ENCODE measurements around the gene APOD.

Gene APOD

DNA sequence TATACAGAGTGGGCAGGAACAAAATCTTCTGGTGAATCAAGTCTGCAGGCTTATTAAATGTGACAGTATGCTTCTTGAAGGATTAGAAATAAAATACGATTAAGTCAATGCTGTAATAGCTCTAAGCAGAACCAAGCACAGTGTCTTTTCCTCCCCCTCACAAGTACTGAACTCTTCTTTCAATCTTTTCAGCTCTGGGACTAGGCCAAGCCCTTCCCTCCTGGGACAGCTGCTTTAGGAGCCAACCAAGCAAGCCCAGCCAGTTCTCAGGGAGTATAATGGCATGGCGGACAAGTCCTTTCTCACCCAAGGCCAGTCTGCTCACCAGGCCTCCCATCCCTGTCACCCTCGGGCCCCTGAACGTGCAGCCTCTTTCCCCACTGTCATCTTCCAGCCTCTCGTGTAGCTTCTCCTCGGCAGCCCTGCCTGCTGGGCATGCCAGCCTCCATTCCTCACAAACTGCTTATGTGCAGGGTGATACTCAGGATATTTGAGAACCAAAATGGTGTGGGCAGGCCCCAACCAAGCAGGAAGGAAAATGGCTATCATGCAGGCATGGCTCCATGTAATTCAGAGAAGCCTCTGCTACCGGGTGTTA is 32.3 kb downstream of the APOD start:
- DNase-seq: peak; percentile 24

DNA sequence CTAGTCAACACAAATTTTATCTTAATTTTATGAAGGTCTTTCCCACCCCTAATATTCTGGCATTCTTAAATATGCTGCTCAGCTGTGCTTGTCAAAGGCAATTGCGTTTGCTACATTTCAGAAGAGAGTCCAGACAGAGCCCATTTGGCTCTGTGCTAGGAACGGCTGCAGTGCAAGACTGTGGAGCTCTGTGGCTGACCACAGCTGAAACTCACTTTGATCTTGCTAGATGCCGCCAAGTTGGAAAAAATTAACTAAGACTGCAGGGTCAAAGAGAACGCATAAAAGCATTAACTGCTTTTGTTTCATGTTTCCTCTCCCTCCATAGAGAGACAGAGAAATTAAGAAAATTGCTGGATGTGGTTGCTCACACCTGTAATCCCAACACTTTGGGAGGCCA is 33.0 kb downstream of the APOD start:
- DNase-seq: peak; percentile 23

DNA sequence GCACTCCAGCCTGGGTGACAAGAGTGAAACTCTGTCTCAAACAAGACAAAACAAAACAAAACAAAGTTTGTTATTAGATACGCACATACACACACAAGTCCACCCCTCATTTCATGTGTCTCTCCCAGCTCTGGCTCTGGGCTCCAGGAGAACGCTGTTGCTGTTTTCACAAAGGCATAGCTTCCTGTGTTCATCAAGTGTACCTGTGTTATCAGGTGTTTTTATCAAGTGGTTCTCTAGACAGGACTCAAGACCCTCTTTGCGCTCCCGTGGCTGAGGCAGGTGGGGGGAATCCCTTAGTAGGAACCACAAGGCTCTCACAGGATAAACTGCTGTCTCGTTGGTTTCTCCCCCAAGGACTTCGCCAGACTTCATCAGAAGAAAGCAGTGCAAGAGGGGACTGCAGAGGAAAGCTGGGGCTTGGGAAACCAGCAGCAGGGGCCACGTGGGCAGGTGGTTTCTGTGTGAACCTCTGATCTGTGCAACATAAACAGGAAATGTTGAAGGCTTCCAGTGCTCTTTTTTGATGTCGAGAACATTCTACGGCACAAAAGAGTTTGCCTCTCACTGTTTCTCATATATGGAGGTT is 33.7 kb downstream of the APOD start:
- no peak for DNase-seq

DNA sequence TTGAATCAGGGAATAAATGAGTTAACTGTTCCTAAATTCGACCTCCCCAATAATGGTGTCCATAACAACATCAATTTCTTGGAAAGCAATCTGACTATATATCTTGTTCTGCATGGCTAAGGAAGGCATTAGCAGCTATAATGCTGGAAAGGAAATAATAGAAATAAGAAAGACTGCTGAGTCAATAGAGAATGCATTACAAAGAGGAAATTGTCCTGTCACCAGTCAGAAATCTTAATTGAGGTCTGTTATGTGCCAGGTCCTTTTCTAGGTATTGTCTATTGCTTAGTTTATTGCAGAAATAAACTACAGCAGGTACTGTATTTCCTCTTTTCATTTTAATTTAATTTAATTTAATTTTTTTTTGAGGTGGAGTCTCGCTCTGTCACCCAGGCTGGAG is 34.8 kb downstream of the APOD start:
- DNase-seq: no peak

DNA sequence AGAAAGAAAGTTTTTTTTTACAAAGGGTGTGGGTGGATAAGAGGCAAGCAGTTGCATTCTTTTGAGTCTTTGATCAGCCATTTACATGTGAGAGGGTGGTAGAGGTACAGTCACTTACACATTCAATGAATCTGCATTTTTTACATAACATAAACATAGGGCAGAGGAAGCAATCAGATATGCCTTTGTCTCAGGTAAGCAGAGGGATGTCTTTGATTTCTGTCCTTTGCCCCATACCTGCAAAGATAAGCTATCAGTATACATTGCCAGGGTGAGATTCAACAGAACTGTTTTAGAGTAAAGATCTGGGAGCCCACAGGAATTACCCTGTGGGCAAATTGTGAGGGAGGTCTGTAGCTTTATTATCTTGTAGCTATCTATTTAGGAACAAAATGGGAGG is 35.2 kb downstream of the APOD start:
- DNase-seq: no peak

DNA sequence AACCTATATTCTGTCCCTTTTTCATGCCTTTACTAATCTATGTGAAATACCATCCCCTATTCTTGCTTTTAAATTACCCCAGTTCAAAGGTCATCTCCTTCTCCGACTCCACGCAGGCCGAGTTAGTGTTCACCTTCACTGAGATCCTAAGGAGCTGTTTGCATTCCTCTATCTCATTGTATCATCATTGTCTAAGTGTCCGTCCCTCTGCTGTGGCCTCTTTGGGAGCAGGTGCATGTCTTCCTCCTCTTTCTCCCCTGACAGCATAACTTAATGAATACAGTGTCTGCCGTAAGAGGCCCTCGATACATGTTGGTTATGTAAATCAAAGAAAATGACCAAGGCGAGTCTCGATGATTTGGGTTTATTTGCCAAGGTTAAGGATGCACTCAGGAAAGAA is 35.7 kb downstream of the APOD start:
- DNase-seq: no peak

DNA sequence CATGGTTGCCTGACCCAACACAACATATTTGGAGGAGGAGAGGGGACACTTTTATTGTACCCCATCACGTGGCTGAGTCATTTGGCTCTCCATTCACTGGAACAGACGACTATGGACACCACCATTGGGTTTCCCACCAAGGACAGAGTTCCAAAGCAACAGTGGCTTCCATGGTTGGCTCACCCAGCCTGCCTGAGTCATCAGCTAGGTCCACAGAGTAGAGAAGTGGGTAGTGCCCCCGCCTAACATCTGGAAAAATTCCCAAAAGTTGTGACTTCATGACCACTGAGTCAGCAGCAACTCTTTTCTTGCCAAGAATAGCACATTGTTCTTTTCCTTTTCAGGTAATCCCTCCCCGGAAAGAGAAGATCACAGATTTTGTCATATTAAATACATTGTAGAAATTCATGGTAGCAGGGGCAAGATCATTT is 37.6 kb downstream of the APOD start:
- peak; percentile 78 for DNase-seq

DNA sequence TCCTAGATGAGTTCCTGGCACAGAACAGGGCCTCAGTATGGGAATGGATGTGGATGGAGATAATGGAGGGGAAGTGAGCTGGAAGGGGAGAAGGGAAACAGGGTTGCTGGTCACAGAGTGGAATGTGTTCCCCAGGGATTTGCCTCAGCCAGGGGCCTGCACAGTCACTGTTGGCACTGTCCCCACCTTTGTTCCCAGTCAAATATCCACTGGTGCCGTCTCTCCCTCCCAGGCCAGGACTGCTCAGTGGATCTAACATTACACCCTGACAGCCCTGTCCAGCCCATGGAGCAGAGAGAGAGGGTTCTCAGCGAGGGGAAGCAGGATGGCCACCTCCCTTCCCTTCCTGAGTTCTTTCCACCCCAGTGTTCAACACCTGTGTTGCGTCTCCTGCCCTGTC is 39.1 kb downstream of the APOD start:
- DNase-seq: no peak

DNA sequence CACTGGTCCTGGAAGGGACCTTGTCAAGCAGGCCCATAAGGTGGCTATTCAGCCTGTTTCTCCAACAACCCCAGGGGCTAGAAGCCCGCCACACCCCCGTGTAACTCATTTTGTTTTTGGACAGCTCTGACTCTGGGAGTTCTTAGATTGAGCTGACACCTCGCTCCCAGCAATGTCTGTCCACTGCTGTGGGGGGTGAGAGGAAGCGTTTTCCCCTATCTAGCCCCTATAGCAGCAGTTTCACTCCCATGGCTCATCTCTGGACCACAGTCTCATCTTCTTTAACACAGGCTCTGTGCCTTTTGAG is 39.6 kb downstream of the APOD start:
- no peak for DNase-seq

DNA sequence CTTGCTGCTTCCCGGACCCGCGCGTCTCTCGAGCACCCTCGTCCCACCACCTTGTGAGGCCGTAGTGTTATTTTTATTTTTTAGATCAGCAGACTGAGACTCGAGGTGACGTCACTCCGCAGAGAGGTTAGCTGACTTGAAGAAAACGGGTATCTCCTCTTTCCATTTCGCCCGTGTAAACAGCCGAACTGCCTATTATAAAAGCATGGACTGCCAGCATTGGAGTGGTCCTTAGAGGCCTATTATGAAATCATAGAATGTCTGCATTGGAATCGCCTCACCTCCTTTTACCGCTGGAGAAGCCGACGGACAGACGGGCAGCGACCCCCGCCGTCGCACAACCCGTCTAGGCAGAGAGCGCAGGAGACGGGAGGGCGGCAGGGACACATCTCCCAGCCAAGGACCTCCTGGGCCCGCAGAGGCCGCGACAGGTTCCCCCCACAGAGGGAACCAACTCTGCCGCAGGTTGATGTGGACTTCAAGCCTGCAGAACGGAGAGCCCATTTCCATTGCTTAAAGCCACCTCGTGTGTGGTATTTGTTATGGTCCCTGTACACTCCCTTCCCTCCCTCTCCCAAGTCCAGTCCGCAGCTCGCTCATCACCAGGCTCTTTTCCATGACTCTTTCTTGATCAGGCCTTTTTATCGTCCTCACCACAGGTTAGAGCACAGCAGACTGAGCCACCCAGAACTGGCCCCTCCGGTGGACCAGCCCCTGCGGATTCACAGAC is 40.1 kb downstream of the APOD start:
- no peak for DNase-seq

DNA sequence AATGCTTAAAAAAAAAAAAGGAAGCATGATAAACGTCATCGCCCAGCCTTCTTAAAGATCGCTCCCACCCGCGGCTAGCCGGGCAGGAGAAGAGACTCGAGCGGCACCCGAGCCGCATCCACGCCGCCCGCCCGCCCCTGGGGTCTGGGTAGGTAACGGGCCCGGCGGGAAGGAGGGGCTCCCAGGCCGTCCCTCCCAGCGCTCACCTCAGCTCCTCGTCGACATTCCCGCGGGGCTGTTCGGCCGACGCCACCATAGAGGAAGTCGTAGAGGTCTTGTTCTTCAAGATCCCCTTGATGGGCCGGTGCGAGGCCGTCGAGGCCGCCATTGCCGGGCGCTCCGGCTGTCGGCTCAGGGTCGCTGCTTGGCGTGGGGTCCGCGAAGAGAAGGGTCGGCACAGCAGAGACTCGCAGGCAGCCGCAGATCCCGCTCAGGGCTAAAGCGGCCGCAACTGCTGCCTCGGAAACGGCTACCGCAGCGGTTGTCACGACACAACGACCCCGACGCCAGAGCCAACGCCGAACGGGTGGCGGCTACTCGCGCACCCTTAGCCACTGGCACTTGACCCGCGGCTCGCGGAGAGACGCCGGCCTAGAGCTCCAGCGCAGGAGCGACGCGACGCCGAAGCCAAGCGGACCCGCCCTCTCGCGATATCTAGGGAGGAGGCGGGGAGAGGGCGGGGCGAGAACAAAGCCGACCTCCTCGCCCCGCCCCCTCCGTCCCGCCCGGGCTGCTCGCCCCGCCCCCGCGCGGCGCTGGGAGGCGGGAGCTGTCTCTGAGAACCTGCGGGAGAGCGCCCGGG is 40.8 kb downstream of the APOD start, which contains the start of gene PPP1R2:
PPP1R2 (minus strand) TSS at position 628 of the 802 bp plus-strand sequence; CDS start at position 328, 300 bp downstream.
- DNase-seq: peak; percentile 91

DNA sequence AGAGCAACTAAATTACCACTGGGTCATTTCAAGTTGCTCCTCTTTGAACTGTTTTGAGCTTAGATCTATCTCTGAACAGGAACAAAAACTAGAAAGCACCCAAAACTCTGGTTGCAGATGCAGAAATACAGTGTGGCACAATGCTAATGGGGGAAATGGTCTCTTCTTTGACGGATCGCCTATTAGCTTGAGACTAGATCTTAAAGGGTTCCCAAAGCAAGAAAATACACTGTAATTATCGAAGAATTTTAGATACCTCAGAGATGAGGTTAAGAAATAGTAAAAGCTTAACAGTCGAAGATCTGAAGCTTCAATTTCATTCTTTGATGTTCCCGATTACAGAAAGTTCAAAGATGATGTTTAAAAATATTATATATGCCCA is 41.4 kb downstream of the APOD start:
- DNase-seq: no peak

DNA sequence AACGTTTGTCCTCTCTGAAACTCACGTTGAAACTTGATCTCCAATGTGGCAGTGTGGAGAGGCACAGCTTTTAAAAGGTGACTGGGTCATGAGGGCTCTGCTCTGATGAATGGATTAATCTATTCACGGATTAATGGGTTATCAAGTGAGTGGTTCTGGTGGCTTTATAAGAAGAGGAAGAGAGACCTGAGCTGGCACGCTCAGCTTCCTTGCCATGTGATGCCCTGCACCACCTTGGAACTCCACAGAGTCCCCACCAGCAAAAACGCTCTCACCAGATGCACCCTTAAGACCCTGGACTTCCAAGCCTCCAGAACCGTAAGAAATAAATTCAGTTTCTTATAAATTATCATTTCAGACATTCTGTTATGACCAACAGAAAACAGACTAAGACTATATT is 43.2 kb downstream of the APOD start:
- no peak for DNase-seq

DNA sequence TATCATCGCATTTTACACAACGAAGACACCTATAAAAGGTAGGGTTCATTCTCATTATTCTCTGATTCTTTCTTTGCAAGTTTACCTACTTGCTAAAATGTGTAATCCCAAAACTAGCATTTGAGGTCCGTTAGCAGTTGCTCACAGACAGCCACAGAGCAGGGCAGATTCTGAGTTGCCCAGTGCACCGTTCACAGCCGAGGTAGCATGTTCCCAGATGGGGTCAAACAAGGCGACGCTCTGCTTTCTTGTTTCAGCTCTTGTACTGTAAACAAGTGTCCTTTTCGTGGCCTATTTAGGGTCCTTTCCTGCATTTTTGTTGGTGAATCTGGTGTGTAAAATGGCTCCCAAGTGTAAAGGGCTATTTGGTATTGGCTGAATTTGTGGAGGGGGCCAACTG is 43.7 kb downstream of the APOD start:
- DNase-seq: no peak

DNA sequence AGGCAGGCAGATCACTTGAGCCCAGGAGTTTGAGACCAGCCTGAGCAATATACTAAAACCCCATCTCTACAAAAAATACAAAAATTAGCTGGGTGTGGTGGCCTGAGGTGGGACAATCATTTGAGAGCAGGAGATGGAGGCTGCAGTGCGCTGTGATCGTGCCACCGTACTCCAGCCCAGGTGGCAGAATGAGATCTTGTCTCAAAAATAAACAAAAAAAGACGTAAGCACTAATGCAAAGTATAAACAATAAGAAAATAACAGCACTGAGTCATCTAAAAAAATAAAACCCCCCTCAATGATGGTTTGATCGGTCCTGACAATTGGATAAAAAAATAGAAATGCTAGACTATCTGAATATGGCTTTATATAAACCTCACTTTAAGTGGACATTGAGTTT is 44.3 kb downstream of the APOD start:
- no peak for DNase-seq

DNA sequence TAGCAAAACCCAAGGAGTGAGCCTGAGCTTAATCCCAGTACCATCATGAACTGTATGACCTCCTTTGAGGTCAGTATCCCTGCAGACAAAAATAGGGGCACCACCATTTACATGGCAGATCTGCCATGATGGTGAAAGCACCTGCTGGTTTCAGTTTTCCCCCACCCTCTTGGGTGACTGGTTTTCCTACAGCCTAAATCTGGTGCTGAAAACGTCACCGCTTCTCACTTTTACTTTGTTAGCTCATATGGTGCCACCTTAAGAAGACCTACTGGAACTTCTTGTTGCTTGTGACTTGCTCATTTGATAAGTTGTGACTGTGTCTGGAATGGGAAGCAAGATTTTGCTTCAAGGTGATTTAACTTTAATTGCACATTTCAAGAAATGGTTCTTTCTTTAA is 45.7 kb downstream of the APOD start:
- no peak for DNase-seq

DNA sequence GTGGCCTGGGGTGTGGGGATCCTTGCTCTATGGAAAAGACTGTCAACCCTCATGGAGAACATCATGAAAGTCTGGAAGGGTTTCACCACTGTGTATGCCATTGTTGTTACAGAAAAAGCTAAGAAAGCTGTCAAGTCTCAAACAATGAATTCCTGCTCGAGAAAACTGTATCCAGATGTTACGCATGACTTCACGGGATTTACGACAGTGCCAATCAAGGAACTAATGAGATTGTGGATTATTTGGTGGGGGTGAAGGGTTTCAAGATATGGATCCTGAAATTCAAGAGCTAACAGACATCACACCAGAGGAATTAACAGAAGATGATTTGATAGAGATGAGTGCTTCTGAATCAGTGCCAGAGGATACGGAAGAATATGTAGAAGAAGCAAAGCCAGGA is 48.4 kb downstream of the APOD start:
- DNase-seq: no peak

DNA sequence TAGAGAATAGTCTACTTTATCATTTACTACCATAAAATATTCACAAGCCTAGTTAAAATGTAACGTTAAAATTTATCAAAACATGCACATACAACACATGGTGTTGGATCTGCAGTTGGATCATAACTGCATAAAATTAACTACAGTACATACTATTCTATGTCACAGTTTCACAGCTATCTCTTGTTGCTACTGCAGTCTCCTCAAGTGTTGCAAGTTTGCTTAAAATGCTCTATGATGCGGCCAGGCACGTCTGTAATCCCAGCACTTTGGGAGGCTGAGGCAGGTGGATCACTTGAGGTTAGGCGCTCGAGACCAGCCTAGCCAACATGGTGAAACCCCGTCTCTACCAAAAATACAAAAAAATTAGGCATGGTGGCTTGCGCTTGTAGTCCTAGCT is 50.9 kb downstream of the APOD start:
- DNase-seq: no peak

DNA sequence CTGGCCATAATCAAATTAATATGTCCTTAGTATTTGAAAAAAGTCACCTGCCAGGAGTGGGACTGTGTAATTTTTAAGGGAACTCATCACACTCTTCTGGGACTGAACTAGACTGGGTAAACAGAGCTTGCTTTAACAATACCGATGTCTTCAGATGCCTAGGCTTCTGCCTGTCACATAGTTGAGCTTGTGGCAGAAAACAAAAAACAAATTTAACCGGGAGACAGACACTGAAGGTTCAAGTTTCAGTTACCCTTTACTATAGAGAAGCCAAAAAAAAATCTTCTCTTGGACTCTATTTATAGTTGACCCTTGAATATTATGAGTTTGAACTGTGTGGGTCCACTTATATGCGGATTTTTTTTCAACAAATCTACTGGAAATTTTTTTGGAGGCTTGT is 51.4 kb downstream of the APOD start:
- no peak for DNase-seq

DNA sequence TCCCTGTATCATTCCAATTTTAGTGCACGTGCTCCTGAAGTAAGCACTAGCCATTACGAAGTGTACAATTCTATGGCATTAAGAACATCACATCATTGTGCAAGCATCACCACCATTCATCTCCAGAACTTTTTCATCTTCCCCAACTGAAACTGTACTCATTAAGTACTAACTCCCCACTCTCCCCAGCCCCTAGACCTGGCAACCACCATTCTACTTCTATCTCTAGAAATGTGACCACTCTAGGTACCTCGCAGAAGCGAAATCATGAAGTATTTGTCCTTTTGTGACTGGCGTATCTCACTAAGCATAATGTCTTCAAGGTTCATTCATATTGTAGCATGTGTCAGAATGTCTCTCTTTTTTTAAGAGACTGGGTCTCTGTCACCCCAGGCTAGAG is 52.1 kb downstream of the APOD start:
- DNase-seq: no peak

DNA sequence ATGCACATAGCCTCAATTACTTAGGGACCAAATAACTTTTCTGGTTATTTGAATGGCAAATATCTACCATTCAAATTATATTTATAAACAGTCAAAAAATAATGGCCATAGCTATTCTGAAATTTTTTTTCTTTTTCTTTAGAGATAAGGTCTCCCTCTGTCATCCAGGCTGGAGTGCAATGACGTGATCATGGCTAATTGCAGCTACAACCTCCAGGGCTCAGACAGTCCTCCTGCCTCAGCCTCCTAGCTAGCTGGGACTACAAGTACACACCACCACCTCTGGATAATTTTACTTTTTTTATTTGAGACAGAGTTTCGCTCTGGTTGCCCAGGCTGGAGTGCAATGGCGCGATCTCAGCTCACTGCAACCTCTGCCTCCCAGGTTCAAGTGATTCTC is 57.2 kb downstream of the APOD start:
- DNase-seq: no peak

DNA sequence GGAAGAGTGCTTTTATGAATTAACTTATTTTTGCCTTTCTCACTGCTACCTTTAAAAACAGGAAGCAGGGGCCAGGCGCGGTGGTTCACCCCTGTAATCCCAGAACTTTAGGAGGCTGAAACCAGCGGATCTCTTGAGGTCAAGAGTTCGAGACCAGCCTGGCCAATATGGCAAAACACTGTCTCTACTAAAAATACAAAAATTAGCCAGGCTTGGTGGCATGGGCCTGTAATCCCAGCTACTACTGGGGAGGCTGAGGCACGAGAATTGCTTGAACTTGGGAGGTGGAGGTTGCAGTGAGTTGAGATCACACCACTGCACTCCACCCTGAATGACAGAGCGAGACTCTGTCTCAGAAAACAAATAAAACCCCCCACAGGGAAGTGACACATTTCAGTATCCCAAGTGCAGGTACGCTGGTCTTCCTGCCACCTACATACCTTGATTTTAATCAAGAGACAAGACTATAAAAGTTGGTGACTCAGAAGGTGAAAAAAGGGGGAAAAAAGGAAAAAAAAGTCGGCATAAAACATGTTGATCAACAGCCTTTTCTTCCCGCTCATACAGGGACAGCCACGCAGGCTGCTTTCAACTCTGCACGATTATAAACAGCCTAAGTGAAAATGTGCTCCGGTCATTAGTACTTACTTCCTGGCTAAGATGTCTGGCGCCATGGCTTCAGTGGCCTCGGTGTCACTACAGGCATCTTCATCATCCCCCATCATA is 59.4 kb downstream of the APOD start:
- DNase-seq: no peak
